ENCODE data around the gene IHH.

The IHH gene

DNA sequence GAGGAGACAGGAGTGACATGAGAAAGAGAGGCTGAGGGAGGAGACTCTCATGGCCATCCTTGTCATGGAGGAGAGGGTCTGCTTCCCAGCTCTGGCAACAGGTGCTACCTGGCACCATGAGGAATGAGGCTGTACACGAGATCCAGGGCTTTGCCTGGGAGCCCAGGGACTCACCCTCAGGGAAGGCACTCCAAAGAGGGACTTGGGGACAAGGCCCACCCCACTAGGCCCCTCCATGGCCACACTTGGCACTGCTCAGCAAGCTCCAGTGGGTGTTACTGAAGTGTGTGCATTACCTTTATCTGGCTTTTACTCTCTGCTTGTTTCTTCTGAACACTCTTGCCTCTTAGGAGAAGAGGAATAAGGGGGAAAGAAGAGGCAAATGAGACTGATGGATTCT is 22.1 kb downstream of the IHH start:
- Histone ChIP-seq H3K4me1 (no peaks in the 10 kb centered on the region), H3K9me3 (no peaks in the 10 kb centered on the region), H3K27me3 (peaks cover 33% of the 10 kb centered on the region), H3K4me3 (ENCODE audit: low read depth, low read length) (no peak overlapping the region), H3K36me3 (no peaks in the 10 kb centered on the region)
- no peak for TF ChIP-seq CTCF (IDR thresholded peaks at IDR 0.05; ENCODE audit: low read depth, low read length)
- DNase-seq: no peak

GRCh38 chr2:219037783-219038499 is 22.8 kb downstream of the IHH start:
- Histone ChIP-seq H3K4me3 (ENCODE audit: low read depth, low read length) (no peak overlapping the region), H3K4me1 (no peaks in the 10 kb centered on the region), H3K36me3 (no peaks in the 10 kb centered on the region), H3K9me3 (no peaks in the 10 kb centered on the region), H3K27me3 (peaks cover 26% of the 10 kb centered on the region)
- TF ChIP-seq CTCF (IDR thresholded peaks at IDR 0.05; ENCODE audit: low read depth, low read length): no peak
- DNase-seq: no peak

- no peak for TF ChIP-seq CTCF (IDR thresholded peaks at IDR 0.05; ENCODE audit: low read depth, low read length)
- Histone ChIP-seq H3K4me1 (no peaks in the 10 kb centered on the region), H3K9me3 (no peaks in the 10 kb centered on the region), H3K4me3 (ENCODE audit: low read depth, low read length) (no peak overlapping the region), H3K27me3 (peaks cover 6% of the 10 kb centered on the region), H3K36me3 (no peaks in the 10 kb centered on the region)
- DNase-seq: no peak
These were observed 24.8 kb downstream of the IHH start for GRCh38 chr2:219035942-219036341.

DNA sequence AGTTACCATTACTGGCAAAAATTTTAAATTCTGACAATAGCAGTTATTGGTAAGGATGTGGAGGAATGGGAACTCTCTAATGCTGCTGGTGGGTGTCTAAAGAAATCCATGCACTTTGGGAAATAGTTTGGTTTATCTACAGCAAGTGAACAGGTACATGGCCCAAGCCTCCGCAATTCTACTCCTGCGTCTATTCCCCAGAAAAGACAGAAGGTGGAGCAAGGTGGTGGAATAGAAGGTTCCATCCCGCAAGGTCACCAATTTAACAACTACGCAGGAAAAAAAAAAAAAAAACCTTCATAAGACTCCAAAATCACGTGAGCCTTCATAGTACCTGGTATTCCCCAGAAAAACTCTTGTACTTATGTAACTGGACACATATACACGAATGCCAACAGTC is 25.9 kb downstream of the IHH start:
- Histone ChIP-seq H3K27me3 (no peaks in the 10 kb centered on the region), H3K4me1 (no peaks in the 10 kb centered on the region), H3K36me3 (no peaks in the 10 kb centered on the region), H3K9me3 (no peaks in the 10 kb centered on the region), H3K4me3 (ENCODE audit: low read depth, low read length) (no peak overlapping the region)
- TF ChIP-seq CTCF (IDR thresholded peaks at IDR 0.05; ENCODE audit: low read depth, low read length): no peak
- DNase-seq: no peak

DNA sequence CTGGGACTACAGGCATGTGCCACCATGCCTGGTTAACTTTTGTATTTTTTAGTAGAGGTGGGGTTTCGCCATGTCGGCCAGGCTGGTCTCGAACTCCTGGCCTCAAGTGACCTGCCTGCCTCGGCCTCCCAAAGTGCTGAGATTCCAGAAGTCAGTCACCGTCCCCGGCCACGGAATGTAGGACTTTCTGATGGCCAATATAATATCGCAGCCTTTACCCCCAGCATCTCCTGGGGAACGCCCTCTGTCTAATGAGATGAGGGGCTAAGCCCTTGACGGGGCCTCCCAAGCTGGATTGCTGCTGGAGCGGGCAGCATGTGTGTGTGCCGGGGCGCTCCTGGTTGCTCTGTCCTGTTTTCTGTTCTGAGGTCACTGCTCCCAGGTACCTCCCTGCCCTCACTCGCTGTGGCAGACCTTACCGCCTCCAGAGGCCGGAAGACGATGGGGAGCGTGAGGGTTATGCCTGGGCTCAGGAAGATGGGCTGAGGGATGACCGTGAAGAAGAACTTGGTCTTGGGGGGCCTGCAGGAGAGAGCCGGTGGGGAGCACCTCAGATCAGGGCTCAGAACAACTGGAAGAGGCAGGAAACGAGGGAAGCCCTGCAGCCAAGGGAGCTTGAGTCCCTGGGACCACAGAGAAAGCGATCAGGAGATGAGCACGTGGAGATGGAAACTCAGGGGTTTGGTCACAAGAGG is 28.5 kb downstream of the IHH start:
- no peaks in the 10 kb centered on the region for H3K4me1 ChIP-seq
- H3K4me3 ChIP-seq (ENCODE audit: low read depth, low read length): no peak overlapping the region
- no peaks in the 10 kb centered on the region for H3K9me3 ChIP-seq
- no peak for TF ChIP-seq CTCF (IDR thresholded peaks at IDR 0.05; ENCODE audit: low read depth, low read length)
- H3K36me3 ChIP-seq: no peaks in the 10 kb centered on the region
- no peaks in the 10 kb centered on the region for H3K27me3 ChIP-seq
- DNase-seq: no peak

Data from BE2C (cell line).